K562 (cell line): ENCODE results near the gene NDC1. TPM values are rescaled to one million over a fixed set of nuclear protein-coding genes. Genes with fewer than 3 reads are reported as not detected.

ENCODE experiments used
- ARID3B ChIP-seq: fragments of 250-450 bp; sonication (Bioruptor Pico); IDR thresholded peaks from 2 replicates; pipeline ENCODE4 v1.4.0; 2020; ENCODE audit warnings: borderline replicate concordance
- BRF1 ChIP-seq: IDR thresholded peaks from 3 replicates; pipeline ENCODE4 v1.6.1; 2011; ENCODE audit warnings: borderline replicate concordance, mild to moderate bottlenecking; ENCODE audit not compliant: insufficient read length; ENCODE audit errors: extremely low read depth
- CC2D1A ChIP-seq: fragments of 450-650 bp; IDR thresholded peaks from 2 replicates; pipeline ENCODE4 v1.6.1; 2017; ENCODE audit warnings: mild to moderate bottlenecking
- CTBP1 ChIP-seq: fragments of 450-650 bp; IDR thresholded peaks from 2 replicates; pipeline ENCODE4 v1.6.1; 2016; ENCODE audit warnings: borderline replicate concordance
- FOS ChIP-seq: IDR thresholded peaks from 3 replicates; pipeline ENCODE4 v1.6.1; 2011; ENCODE audit not compliant: insufficient read length; ENCODE audit errors: extremely low read depth
- GTF3C2 ChIP-seq: IDR thresholded peaks from 3 replicates; pipeline ENCODE4 v1.6.1; 2011; ENCODE audit warnings: borderline replicate concordance, mild to moderate bottlenecking, moderate library complexity; ENCODE audit not compliant: insufficient read length; ENCODE audit errors: extremely low read depth
- HMGN3 ChIP-seq: IDR thresholded peaks from 2 replicates; pipeline ENCODE4 v1.6.1; 2011; ENCODE audit warnings: borderline replicate concordance, low read depth, mild to moderate bottlenecking, mixed read lengths, low read length; ENCODE audit not compliant: insufficient read length; ENCODE audit errors: extremely low read depth
- JUNB ChIP-seq: fragments of 450-650 bp; formaldehyde crosslinking; conservative IDR thresholded peaks from 2 replicates; pipeline ENCODE4 v1.4.0; 2020; ENCODE audit warnings: mild to moderate bottlenecking
- KAT8 ChIP-seq: fragments of 450-650 bp; IDR thresholded peaks from 2 replicates; pipeline ENCODE4 v1.6.1; 2016; ENCODE audit warnings: low read depth, mild to moderate bottlenecking
- MIER1 ChIP-seq: fragments of 450-650 bp; IDR thresholded peaks from 2 replicates; pipeline ENCODE4 v1.6.1; 2016; ENCODE audit warnings: antibody characterized with exemption, mild to moderate bottlenecking, low read depth
- SAP30 ChIP-seq: fragments of 200-600 bp; sonication (generic); IDR thresholded peaks from 2 replicates; pipeline ENCODE4 v1.6.1; 2012; ENCODE audit warnings: borderline replicate concordance, low read depth, mild to moderate bottlenecking, moderate library complexity, low read length, control low read depth, inconsistent platforms; ENCODE audit not compliant: insufficient read depth, poor library complexity, severe bottlenecking
- SMAD4 ChIP-seq: fragments of 250-450 bp; sonication (Bioruptor Pico); conservative IDR thresholded peaks from 2 replicates; pipeline ENCODE4 v1.8.0; 2021; ENCODE audit warnings: inconsistent platforms, mild to moderate bottlenecking, moderate library complexity
- SMARCE1 ChIP-seq: fragments of 450-650 bp; IDR thresholded peaks from 2 replicates; pipeline ENCODE4 v1.7.1; 2016; ENCODE audit warnings: mild to moderate bottlenecking
- USF2 ChIP-seq: sonication (generic); formaldehyde crosslinking; IDR thresholded peaks from 2 replicates; pipeline ENCODE4 v1.5.0; 2020; ENCODE audit warnings: missing genetic modification reagents
- ZNF23 ChIP-seq: fragments of 250-450 bp; sonication (Bioruptor Pico); IDR thresholded peaks from 2 replicates; pipeline ENCODE4 v1.4.0; 2020; ENCODE audit warnings: mild to moderate bottlenecking
- ZNF263 ChIP-seq: sonication (generic); formaldehyde crosslinking; IDR thresholded peaks from 2 replicates; pipeline ENCODE4 v1.8.0; 2022; ENCODE audit warnings: mild to moderate bottlenecking, missing genetic modification reagents, borderline replicate concordance
- ZNF316 ChIP-seq: fragments of 450-650 bp; IDR thresholded peaks from 2 replicates; pipeline ENCODE4 v1.6.1; 2016
- ZNF408 ChIP-seq: fragments of 250-450 bp; sonication (Bioruptor Pico); IDR thresholded peaks from 2 replicates; pipeline ENCODE4 v1.4.0; 2020; ENCODE audit warnings: low read depth, mild to moderate bottlenecking, moderate library complexity
- ZNF436 ChIP-seq: fragments of 250-450, 450-650 bp; sonication (Bioruptor Pico); formaldehyde crosslinking; IDR thresholded peaks from 2 replicates; pipeline ENCODE4 v1.7.0; 2020; ENCODE audit warnings: mild to moderate bottlenecking
- ZNF589 ChIP-seq: fragments of 200-800 bp; sonication (Bioruptor generic); IDR thresholded peaks from 2 replicates; pipeline ENCODE4 v1.6.1; 2016; ENCODE audit warnings: low read depth, missing genetic modification characterization, missing compliant biosample characterization
- polyA plus RNA-seq, 8 experiments: library from polyadenylated mRNA; depleted of rRNA in 4 of 8; stranded (reverse) in 5 of 8; unstranded in 3 of 8; fragments of >200 nt; fragmentation: Nextera tagmentation in 2 of 8; fragmentation: Illumina TruSeq in 1 of 8; extraction: Ambion mirVana in 2 of 8; extraction: Trizol in 1 of 8; gene quantifications; 2 replicates each; pipeline versions ENCODE4 v1.2.1 to v1.2.3, GENCODE V29; 2011 to 2014; ENCODE audit warnings: inconsistent platforms in 1 of 8, missing spikeins in 1 of 8
- total RNA-seq, 7 experiments: library from RNA; depleted of rRNA in 6 of 7; stranded (reverse); fragments of >200 nt in 6 of 7; fragmentation: Illumina TruSeq in 2 of 7; extraction: Trizol in 2 of 7; gene quantifications; 2 replicates each; pipeline versions ENCODE4 v1.2.1 to v1.2.3, GENCODE V29; 2011 to 2021; ENCODE audit warnings: low replicate concordance in 1 of 7

NDC1 gene
- total and polyA plus RNA-seq, 9 of the 15 experiments (the other 6 are each of a cell fraction or from before 2014, with no cell fraction given), result 26.9 to 102 (median 64.5) TPM

- TF ChIP-seq FOS (no peak), ZNF589 (CRISPR knock-in tag) (peak; percentile 97; the same call in 1 of the 2 replicates), ZNF408 (no peak), SMARCE1 (no peak; the same call in 1 of the 2 replicates), JUNB (CRISPR knock-in tag) (no peak), USF2 (CRISPR knock-in tag) (no peak; the same call in 1 of the 2 replicates), ZNF23 (CRISPR knock-in tag) (no peak), GTF3C2 (no peak), CC2D1A (no peak), MIER1 (no peak), KAT8 (no peak), ARID3B (peak; percentile 93), BRF1 (no peak), SMAD4 (CRISPR knock-in tag) (peak; percentile 79), ZNF436 (no peak), SAP30 (peak; percentile 92), ZNF263 (0 out of 2 replicates have a peak, but pooled peaks have one; percentile 12), HMGN3 (no peak), ZNF316 (no peak), CTBP1 (peak; percentile 92)
Observed at GRCh38 chr1:53837924-53838653, at the start of gene NDC1 (continued).
